OCI-LY3 (cell line): Measurements from ENCODE around the gene KITLG.

Experiments
- EZH2phosphoT487 ChIP-seq: fragments of 200-600 bp; shearing (Covaris generic); IDR thresholded peaks from 2 replicates; pipeline ENCODE4 v1.6.1; 2018; ENCODE audit warnings: antibody characterized with exemption, mixed run types, low read depth
- TF ChIP-seq, protein P1 (sequence below): fragments of 200-600, 300-600 bp; sonication (generic); IDR thresholded peaks from 2 replicates; pipeline ENCODE4 v1.5.1; 2014; ENCODE audit warnings: antibody characterized with exemption, low read length, low read depth

DNA sequence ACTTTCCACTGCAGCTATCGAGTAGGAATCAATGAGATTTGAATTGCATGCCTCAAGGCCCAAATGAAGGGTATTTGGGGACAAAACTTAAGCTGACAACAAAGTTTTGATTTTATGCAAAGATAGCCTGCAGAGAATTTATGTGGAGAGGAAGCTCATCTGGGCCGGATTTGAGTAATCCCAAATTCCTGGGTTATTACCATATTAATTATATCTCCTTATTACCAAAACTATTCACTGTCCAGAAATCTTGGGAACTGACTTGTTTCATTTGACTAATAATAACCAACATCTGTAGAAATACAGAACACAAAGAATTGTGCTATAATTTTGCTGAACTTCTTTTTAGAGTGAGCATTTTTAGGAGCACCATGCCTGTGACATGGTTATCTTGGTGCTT is 70.4 kb downstream of the KITLG start:
- TF ChIP-seq, protein P1, sequence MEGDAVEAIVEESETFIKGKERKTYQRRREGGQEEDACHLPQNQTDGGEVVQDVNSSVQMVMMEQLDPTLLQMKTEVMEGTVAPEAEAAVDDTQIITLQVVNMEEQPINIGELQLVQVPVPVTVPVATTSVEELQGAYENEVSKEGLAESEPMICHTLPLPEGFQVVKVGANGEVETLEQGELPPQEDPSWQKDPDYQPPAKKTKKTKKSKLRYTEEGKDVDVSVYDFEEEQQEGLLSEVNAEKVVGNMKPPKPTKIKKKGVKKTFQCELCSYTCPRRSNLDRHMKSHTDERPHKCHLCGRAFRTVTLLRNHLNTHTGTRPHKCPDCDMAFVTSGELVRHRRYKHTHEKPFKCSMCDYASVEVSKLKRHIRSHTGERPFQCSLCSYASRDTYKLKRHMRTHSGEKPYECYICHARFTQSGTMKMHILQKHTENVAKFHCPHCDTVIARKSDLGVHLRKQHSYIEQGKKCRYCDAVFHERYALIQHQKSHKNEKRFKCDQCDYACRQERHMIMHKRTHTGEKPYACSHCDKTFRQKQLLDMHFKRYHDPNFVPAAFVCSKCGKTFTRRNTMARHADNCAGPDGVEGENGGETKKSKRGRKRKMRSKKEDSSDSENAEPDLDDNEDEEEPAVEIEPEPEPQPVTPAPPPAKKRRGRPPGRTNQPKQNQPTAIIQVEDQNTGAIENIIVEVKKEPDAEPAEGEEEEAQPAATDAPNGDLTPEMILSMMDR = no peak
- TF ChIP-seq EZH2phosphoT487 = no peak
